HepG2 (cell line): ENCODE data around the gene GATC. TPM values are rescaled to one million over a fixed set of nuclear protein-coding genes. Genes with fewer than 3 reads are reported as not detected.

Source experiments
- AGO2 ChIP-seq: fragments of 200-400 bp; formaldehyde crosslinking; optimal IDR thresholded peaks from 2 replicates; pipeline ENCODE3; 2017; ENCODE audit warnings: mild to moderate bottlenecking, low read depth, low read length, moderate library complexity
- ETV5 ChIP-seq: IDR thresholded peaks from 2 replicates; pipeline ENCODE4 v1.6.1; 2018; ENCODE audit warnings: missing biosample characterization, missing genetic modification reagents, inconsistent platforms, borderline replicate concordance
- FIP1L1 ChIP-seq: fragments of 200-400 bp; formaldehyde crosslinking; IDR thresholded peaks from 2 replicates; pipeline ENCODE4 v1.6.1; 2018; ENCODE audit warnings: low read depth, mild to moderate bottlenecking, low read length, moderate library complexity, borderline replicate concordance; ENCODE audit not compliant: insufficient read depth
- FOXC1 ChIP-seq: sonication (generic); formaldehyde crosslinking; IDR thresholded peaks from 2 replicates; pipeline ENCODE4 v1.8.0; 2022; ENCODE audit warnings: mild to moderate bottlenecking, missing genetic modification reagents, borderline replicate concordance
- FUBP1 ChIP-seq: sonication (generic); formaldehyde crosslinking; IDR thresholded peaks from 2 replicates; pipeline ENCODE4 v1.5.1; 2020; ENCODE audit warnings: missing genetic modification reagents, mild to moderate bottlenecking, borderline replicate concordance
- IKZF1 ChIP-seq: fragments of 450-650 bp; IDR thresholded peaks from 2 replicates; pipeline ENCODE4 v1.7.1; 2016
- IKZF4 ChIP-seq: sonication (generic); formaldehyde crosslinking; IDR thresholded peaks from 2 replicates; pipeline ENCODE4 v1.5.1; 2020; ENCODE audit warnings: borderline replicate concordance, mild to moderate bottlenecking, low read depth, missing genetic modification reagents; ENCODE audit errors: not compliant biosample characterization
- ISL2 ChIP-seq: sonication (generic); formaldehyde crosslinking; IDR thresholded peaks from 2 replicates; pipeline ENCODE4 v1.5.0; 2020; ENCODE audit warnings: missing genetic modification reagents
- KAT2B ChIP-seq: fragments of 150-350 bp; IDR thresholded peaks from 2 replicates; pipeline ENCODE4 v1.6.1; 2014; ENCODE audit warnings: low read depth, low read length, borderline replicate concordance
- KDM2A ChIP-seq: sonication (generic); formaldehyde crosslinking; IDR thresholded peaks from 2 replicates; pipeline ENCODE4 v1.4.0; 2020; ENCODE audit warnings: low read depth, missing genetic modification reagents, borderline replicate concordance
- KMT2B ChIP-seq: IDR thresholded peaks from 2 replicates; pipeline ENCODE4 v1.6.1; 2016; ENCODE audit warnings: missing genetic modification reagents, missing compliant biosample characterization
- PAF1 ChIP-seq: IDR thresholded peaks from 2 replicates; pipeline ENCODE4 v1.6.1; 2016; ENCODE audit warnings: missing genetic modification reagents, missing compliant biosample characterization
- SCMH1 ChIP-seq: sonication (generic); formaldehyde crosslinking; IDR thresholded peaks from 2 replicates; pipeline ENCODE4 v1.9.0; 2021; ENCODE audit warnings: missing genetic modification reagents, mild to moderate bottlenecking, borderline replicate concordance
- TAF15 ChIP-seq: fragments of 200-400 bp; formaldehyde crosslinking; IDR thresholded peaks from one replicate; pipeline ENCODE4 v1.6.1; 2018; ENCODE audit warnings: mild to moderate bottlenecking, low read depth, low read length; ENCODE audit not compliant: poor library complexity, severe bottlenecking
- ZNF143 ChIP-seq: sonication (generic); formaldehyde crosslinking; IDR thresholded peaks from 2 replicates; pipeline ENCODE4 v1.4.0; 2020; ENCODE audit warnings: missing genetic modification reagents
- ZNF296 ChIP-seq: sonication (generic); formaldehyde crosslinking; conservative IDR thresholded peaks from 2 replicates; pipeline ENCODE4 v1.5.0; 2020; ENCODE audit warnings: mild to moderate bottlenecking, missing genetic modification reagents
- ZNF317 ChIP-seq: sonication (generic); formaldehyde crosslinking; IDR thresholded peaks from 2 replicates; pipeline ENCODE4 v1.5.0; 2020; ENCODE audit warnings: mild to moderate bottlenecking, missing genetic modification reagents
- ZNF609 ChIP-seq: sonication (generic); formaldehyde crosslinking; IDR thresholded peaks from 2 replicates; pipeline ENCODE4 v1.4.0; 2020; ENCODE audit warnings: mild to moderate bottlenecking, missing genetic modification reagents, borderline replicate concordance
- ZNF687 ChIP-seq: sonication (generic); formaldehyde crosslinking; IDR thresholded peaks from 2 replicates; pipeline ENCODE4 v1.5.1; 2020; ENCODE audit warnings: mild to moderate bottlenecking, missing genetic modification reagents, moderate library complexity
- polyA plus RNA-seq, 8 experiments: library from polyadenylated mRNA; depleted of rRNA in 3 of 8; stranded (reverse) in 7 of 8; unstranded in 1 of 8; fragments of >200 nt; fragmentation: Illumina TruSeq in 4 of 8; extraction: Trizol in 4 of 8; gene quantifications; 2 replicates each; pipeline versions ENCODE4 v1.2.1 to v1.2.3, GENCODE V29; 2011 to 2016; ENCODE audit warnings: low read depth in 4 of 8, missing spikeins in 1 of 8, mixed read lengths in 1 of 8; ENCODE audit not compliant: insufficient read depth in 1 of 8
- total RNA-seq, 5 experiments: library from RNA; depleted of rRNA; stranded (reverse); fragments of >200 nt; fragmentation: Illumina TruSeq; extraction: Trizol; gene quantifications; 2 replicates each; pipeline ENCODE4 v1.2.3, GENCODE V29; 2016; ENCODE audit warnings: low read depth in 1 of 5

GATC gene
- total and polyA plus RNA-seq, 2 of the 13 experiments (the other 11 are each of a cell fraction or from before 2014, with no cell fraction given) = 17.7 to 29.7 TPM

- no peak for TF ChIP-seq KAT2B
- TF ChIP-seq ETV5 = no peak
- no peak for TF ChIP-seq KMT2B (CRISPR knock-in tag)
- TF ChIP-seq AGO2 = peak; percentile 71
- no peak for TF ChIP-seq TAF15
- no peak for TF ChIP-seq FOXC1
- no peak for TF ChIP-seq ZNF296 (CRISPR knock-in tag)
- TF ChIP-seq ISL2 (CRISPR knock-in tag) = 0 out of 2 replicates have a peak, but pooled peaks have one; percentile 7
- TF ChIP-seq FIP1L1 = no peak
- TF ChIP-seq ZNF687 (CRISPR knock-in tag) = no peak; the same call in 1 of the 2 replicates
- TF ChIP-seq ZNF609 = no peak
- TF ChIP-seq SCMH1 = no peak
- TF ChIP-seq KDM2A (CRISPR knock-in tag) = peak; percentile 63; the same call in 1 of the 2 replicates
- no peak for TF ChIP-seq IKZF1
- TF ChIP-seq ZNF143 = 0 out of 2 replicates have a peak, but pooled peaks have one; percentile 3
- TF ChIP-seq FUBP1 (CRISPR knock-in tag) = no peak
- no peak for TF ChIP-seq PAF1 (CRISPR knock-in tag)
- no peak for TF ChIP-seq IKZF4 (CRISPR knock-in tag)
- TF ChIP-seq ZNF317 (CRISPR knock-in tag) = no peak
These were observed 22.7 kb downstream of the GATC start (continued) for GRCh38 chr12:120468821-120469449.
